ENCODE data around the gene PDXK. TPM values are rescaled to one million over a fixed set of nuclear protein-coding genes. Genes with fewer than 3 reads are reported as not detected.

Gene PDXK
- total RNA-seq, 1 donor from 2014 or later, result 81.1 TPM

DNA sequence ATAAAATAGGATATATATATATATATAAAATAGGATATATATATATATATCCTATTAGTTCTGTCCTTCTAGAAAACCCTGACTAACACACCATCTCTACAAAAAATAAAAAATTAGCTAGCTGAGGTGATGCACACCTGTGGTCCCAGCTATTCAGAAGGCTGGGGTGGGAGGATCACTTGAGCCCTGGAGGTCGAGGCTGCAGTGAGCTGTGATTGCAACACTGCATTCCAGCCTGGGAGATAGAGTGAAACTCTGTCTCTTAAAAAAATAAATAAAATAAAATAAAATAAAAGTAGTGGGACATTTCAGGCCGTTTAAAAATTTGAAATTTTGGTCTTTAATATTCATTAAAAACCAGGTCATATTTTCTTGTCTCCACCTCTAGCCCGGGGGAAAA is 66.2 kb downstream of the PDXK start:
- no peaks in the 10 kb centered on the region for H3K27me3 Mint-ChIP-seq (ENCODE audit: low read depth)
- DNase-seq (ENCODE audit: low spot score in 2 of 2, unreplicated experiment in 2 of 2), result no peak
- TF ChIP-seq CTCF (IDR thresholded peaks at IDR 0.05; ENCODE audit: unreplicated experiment), result no peak
- H3K36me3 Mint-ChIP-seq, result no peaks in the 10 kb centered on the region
- peaks cover 4% of the 10 kb centered on the region for H3K4me1 Mint-ChIP-seq
- no peaks in the 10 kb centered on the region for H3K9me3 Mint-ChIP-seq
- no peak overlapping the region for H3K4me3 Mint-ChIP-seq
- no peak overlapping the region for H3K27ac Mint-ChIP-seq

DNA sequence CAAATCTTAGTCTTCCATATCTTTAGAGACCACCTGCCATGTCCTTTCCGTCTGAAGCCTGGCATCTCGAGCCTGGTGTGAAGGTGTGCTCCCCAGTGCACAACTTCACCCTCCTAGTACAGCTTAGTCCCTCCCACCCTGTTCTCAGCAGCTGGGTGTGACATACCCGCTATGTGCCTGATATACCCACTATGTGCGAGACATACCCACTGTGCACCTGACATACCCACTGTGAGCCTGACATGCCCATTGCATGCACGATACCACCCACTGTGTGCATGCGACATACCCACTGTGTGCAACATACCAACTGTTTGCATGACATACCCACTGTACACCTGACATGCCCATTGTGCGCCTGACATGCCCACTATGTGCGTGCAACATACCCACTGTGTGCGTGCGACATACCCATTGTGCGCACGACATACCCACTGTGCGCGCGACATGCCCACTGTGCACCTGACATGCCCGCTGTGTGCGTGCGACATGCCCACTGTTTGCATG is 67.4 kb downstream of the PDXK start:
- Mint-ChIP-seq H3K4me3 (no peak overlapping the region), H3K27ac (no peak overlapping the region), H3K4me1 (peaks cover 10% of the 10 kb centered on the region), H3K27me3 (ENCODE audit: low read depth) (no peaks in the 10 kb centered on the region), H3K36me3 (peaks cover 2% of the 10 kb centered on the region), H3K9me3 (no peaks in the 10 kb centered on the region)
- TF ChIP-seq CTCF (IDR thresholded peaks at IDR 0.05; ENCODE audit: unreplicated experiment), result no peak
- DNase-seq (ENCODE audit: low spot score in 2 of 2, unreplicated experiment in 2 of 2), result no peak

DNA sequence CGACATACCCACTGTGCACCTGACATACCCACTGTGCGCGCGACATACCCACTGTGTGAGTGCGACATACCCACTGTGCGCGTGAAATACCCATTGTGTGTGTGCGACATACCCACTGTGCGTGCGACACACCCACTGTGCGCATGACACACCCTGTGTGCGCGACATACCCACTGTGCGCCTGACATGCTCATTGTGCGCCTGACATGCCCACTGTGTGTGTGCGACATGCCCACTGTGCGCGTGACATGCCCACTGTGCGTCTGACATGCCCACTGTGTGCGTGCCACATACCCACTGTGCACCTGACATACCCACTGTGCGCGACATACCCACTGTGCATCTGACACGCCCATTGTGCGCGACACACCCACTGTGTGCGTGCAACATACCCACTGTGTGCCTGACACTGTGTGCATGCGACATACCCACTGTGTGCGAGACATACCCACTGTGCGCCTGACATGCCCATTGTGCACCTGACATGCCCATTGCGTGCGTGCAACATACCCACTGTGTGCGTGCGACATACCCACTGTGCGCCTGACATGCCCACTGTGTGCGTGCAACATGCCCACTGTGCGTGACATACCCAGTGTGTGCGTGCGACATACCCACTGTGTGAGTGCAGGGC is 68.0 kb downstream of the PDXK start:
- Mint-ChIP-seq H3K27ac (no peak overlapping the region), H3K4me1 (peaks cover 10% of the 10 kb centered on the region), H3K36me3 (peaks cover 5% of the 10 kb centered on the region), H3K4me3 (no peak overlapping the region), H3K9me3 (no peaks in the 10 kb centered on the region), H3K27me3 (ENCODE audit: low read depth) (no peaks in the 10 kb centered on the region)
- no peak for TF ChIP-seq CTCF (IDR thresholded peaks at IDR 0.05; ENCODE audit: unreplicated experiment)
- DNase-seq (ENCODE audit: low spot score in 2 of 2, unreplicated experiment in 2 of 2), result no peak

- H3K27ac Mint-ChIP-seq, result peak within 1 kb of the TSS; percentile 98
- H3K27me3 Mint-ChIP-seq (ENCODE audit: low read depth), result no peaks in the 10 kb centered on the region
- H3K4me3 Mint-ChIP-seq, result peak within 1 kb of the TSS; percentile 91
- TF ChIP-seq CTCF (IDR thresholded peaks at IDR 0.05; ENCODE audit: unreplicated experiment), result peak; percentile 99
- peak; percentile 92 to 98 for DNase-seq (ENCODE audit: low spot score in 2 of 2, unreplicated experiment in 2 of 2)
- peaks cover 15% of the 10 kb centered on the region for H3K36me3 Mint-ChIP-seq
- H3K9me3 Mint-ChIP-seq, result no peaks in the 10 kb centered on the region
- peaks cover 10% of the 10 kb centered on the region for H3K4me1 Mint-ChIP-seq
These were observed 70.5 kb downstream of the PDXK start, which contains the start of gene RRP1 for GRCh38 chr21:43789276-43790009. Gene RRP1, plus strand, starts transcription at chr21:43789577. Its CDS starts 53 bp downstream, at chr21:43789630.

GRCh38 chr21:43790010-43790524 is 71.1 kb downstream of the PDXK start:
- no peaks in the 10 kb centered on the region for H3K27me3 Mint-ChIP-seq (ENCODE audit: low read depth)
- peak overlapping the region; percentile 96 for H3K27ac Mint-ChIP-seq

More at GRCh38 chr21:43790010-43790524, 71.1 kb downstream of the PDXK start:
- Mint-ChIP-seq H3K4me1 (peaks cover 10% of the 10 kb centered on the region), H3K9me3 (no peaks in the 10 kb centered on the region), H3K4me3 (peak overlapping the region; percentile 91), H3K36me3 (peaks cover 17% of the 10 kb centered on the region)
- DNase-seq (ENCODE audit: low spot score in 2 of 2, unreplicated experiment in 2 of 2), result no peak
- TF ChIP-seq CTCF (IDR thresholded peaks at IDR 0.05; ENCODE audit: unreplicated experiment), result no peak
